ENCODE data around the gene ZC3H12D.

Gene ZC3H12D

GRCh38 chr6:149409617-149410016 lies 75.2 kb downstream of the ZC3H12D start:
- DNase-seq, result no peak

GRCh38 chr6:149405823-149406765 lies 78.7 kb downstream of the ZC3H12D start:
- no peak for DNase-seq

- DNase-seq, result no peak
Measured at GRCh38 chr6:149403534-149403933, 81.3 kb downstream of the ZC3H12D start.

- DNase-seq, result no peak
Measured at GRCh38 chr6:149400050-149400449, 84.8 kb downstream of the ZC3H12D start, which contains the start of gene SUMO4. TSS of gene SUMO4 (plus strand) at chr6:149400262. CDS start at chr6:149400392, 130 bp downstream.

- DNase-seq, result no peak
Measured at GRCh38 chr6:149397384-149397783, 87.4 kb downstream of the ZC3H12D start.
